Ovary (tissue), 3 donors: Measurements from ENCODE around the gene COG5.

Experiments used
- EP300 ChIP-seq: sonication (generic); formaldehyde crosslinking; IDR thresholded peaks from one replicate; pipeline ENCODE4 v1.6.1; 2017; ENCODE audit warnings: antibody characterized with exemption
- POLR2A ChIP-seq: fragments of 450-650 bp; IDR thresholded peaks from one replicate; pipeline ENCODE4 v1.6.1; 2017; ENCODE audit warnings: antibody characterized with exemption, mild to moderate bottlenecking, moderate library complexity
- TF ChIP-seq, protein P1 (sequence below), 3 donors: fragments of 450-650 bp in 2 of 3; fragments of 200-600 bp in 1 of 3; IDR thresholded peaks; one replicate each; pipeline versions ENCODE4 v1.5.1 to v1.8.0; 2016 to 2022; ENCODE audit warnings: antibody characterized with exemption in 3 of 3, mild to moderate bottlenecking in 1 of 3
- donor health status: DM: no; HTN: no; CAD: no.

DNA sequence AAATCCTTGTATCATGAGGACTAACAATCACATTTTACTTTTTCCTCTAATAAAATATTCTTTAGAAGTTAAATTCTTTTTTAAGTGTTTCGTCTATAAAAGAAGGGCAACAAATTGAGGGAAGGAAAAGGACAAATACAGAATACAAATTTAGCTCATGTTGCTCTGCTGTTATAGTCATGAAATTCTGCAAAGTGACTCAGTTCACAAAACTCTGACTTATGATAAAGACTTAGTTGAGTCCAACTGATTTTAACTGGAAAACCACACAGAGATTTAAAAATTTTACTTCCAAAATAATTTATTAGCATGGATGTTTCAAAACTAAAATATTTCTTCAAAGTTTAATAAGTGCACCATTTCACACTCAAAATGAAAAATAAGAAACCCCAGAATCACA, 168.9 kb downstream of the COG5 start:
- TF ChIP-seq POLR2A (no peak), EP300 (no peak)
- TF ChIP-seq, protein P1, sequence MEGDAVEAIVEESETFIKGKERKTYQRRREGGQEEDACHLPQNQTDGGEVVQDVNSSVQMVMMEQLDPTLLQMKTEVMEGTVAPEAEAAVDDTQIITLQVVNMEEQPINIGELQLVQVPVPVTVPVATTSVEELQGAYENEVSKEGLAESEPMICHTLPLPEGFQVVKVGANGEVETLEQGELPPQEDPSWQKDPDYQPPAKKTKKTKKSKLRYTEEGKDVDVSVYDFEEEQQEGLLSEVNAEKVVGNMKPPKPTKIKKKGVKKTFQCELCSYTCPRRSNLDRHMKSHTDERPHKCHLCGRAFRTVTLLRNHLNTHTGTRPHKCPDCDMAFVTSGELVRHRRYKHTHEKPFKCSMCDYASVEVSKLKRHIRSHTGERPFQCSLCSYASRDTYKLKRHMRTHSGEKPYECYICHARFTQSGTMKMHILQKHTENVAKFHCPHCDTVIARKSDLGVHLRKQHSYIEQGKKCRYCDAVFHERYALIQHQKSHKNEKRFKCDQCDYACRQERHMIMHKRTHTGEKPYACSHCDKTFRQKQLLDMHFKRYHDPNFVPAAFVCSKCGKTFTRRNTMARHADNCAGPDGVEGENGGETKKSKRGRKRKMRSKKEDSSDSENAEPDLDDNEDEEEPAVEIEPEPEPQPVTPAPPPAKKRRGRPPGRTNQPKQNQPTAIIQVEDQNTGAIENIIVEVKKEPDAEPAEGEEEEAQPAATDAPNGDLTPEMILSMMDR (IDR thresholded peaks at IDR 0.05) = no peak
